ENCODE results near the gene MSS51. TPM values are rescaled to one million over a fixed set of nuclear protein-coding genes. Genes with fewer than 3 reads are reported as not detected.
A peak's percentile ranks its signal among the peaks of the same experiment; 100 is the strongest.

Gene MSS51
- total and polyA plus RNA-seq, 5 donors from 2014 or later: 0.13 to 3.9 (median 0.14) TPM; not detected in 2

GRCh38 chr10:73414230-73414945, 19.0 kb downstream of the MSS51 start:
- Mint-ChIP-seq H3K4me1 (peaks cover 27 to 52% (median 39%) of the 10 kb centered on the region in 4 donors), H3K9me3 (no peaks in the 10 kb centered on the region), H3K36me3 (peaks cover 9% of the 10 kb centered on the region), H3K27ac (peak overlapping the region; percentile 81 to 92 (median 86)), H3K4me3 (peak overlapping the region; percentile 90 to 96 (median 96)), H3K27me3 (no peaks in the 10 kb centered on the region)
- H3K4me1 ChIP-seq (ENCODE audit: control insufficient read depth, insufficient read depth, low read length, poor library complexity, severe bottlenecking): peaks cover 25% of the 10 kb centered on the region
- no peaks in the 10 kb centered on the region for H3K27me3 ChIP-seq (ENCODE audit: control insufficient read depth, insufficient read depth, low read length)
- H3K4me3 ChIP-seq (ENCODE audit: low read depth, low read length): peak overlapping the region; percentile 94
- peak overlapping the region; percentile 95 for H3K27ac ChIP-seq (ENCODE audit: insufficient read depth, low read length, poor library complexity, severe bottlenecking)
- peak in 1 of 3 donors; percentile 29 for DNase-seq
- ATAC-seq (ENCODE audit: low read depth in 2 of 2): peak; percentile 36 to 46
- no peaks in the 10 kb centered on the region for H3K9me3 ChIP-seq (ENCODE audit: control insufficient read depth in 2 of 2, low read length in 2 of 2)
- H3K36me3 ChIP-seq (ENCODE audit: control insufficient read depth, insufficient read depth, low read length): no peaks in the 10 kb centered on the region

- H3K4me3 Mint-ChIP-seq: peak within 1 kb of the TSS; percentile 90 to 97 (median 96)
- no peaks in the 10 kb centered on the region for H3K9me3 Mint-ChIP-seq
- H3K4me3 ChIP-seq (ENCODE audit: low read depth, low read length): peak within 1 kb of the TSS; percentile 94
- H3K4me1 ChIP-seq (ENCODE audit: control insufficient read depth, insufficient read depth, low read length, poor library complexity, severe bottlenecking): peaks cover 25% of the 10 kb centered on the region
- DNase-seq (peak; percentile 87 to 93 (median 92)), ATAC-seq (ENCODE audit: low read depth in 2 of 2) (peak; percentile 95 to 97)
- peaks cover 34 to 59% (median 45%) of the 10 kb centered on the region in 4 donors for H3K4me1 Mint-ChIP-seq
- peak within 1 kb of the TSS; percentile 93 to 95 (median 95) for H3K27ac Mint-ChIP-seq
- H3K36me3 Mint-ChIP-seq: peaks cover 9% of the 10 kb centered on the region
- H3K9me3 ChIP-seq (ENCODE audit: control insufficient read depth in 2 of 2, low read length in 2 of 2): no peaks in the 10 kb centered on the region
- no peaks in the 10 kb centered on the region for H3K36me3 ChIP-seq (ENCODE audit: control insufficient read depth, insufficient read depth, low read length)
- H3K27me3 Mint-ChIP-seq: no peaks in the 10 kb centered on the region
- H3K27ac ChIP-seq (ENCODE audit: insufficient read depth, low read length, poor library complexity, severe bottlenecking): peak within 1 kb of the TSS; percentile 95
- H3K27me3 ChIP-seq (ENCODE audit: control insufficient read depth, insufficient read depth, low read length): no peaks in the 10 kb centered on the region
Measured at GRCh38 chr10:73413528-73414229, 19.7 kb downstream of the MSS51 start, which contains the start of gene ANXA7. ANXA7 (minus strand) TSS chr10:73414058; CDS start chr10:73400856, 13,202 bp downstream.

GRCh38 chr10:73413108-73413527, 20.2 kb downstream of the MSS51 start:
- DNase-seq (peak; percentile 25 to 78 (median 67)), ATAC-seq (ENCODE audit: low read depth in 2 of 2) (peak; percentile 34 to 38)
- Mint-ChIP-seq H3K9me3 (no peaks in the 10 kb centered on the region), H3K27ac (peak overlapping the region; percentile 93 to 95 (median 95)), H3K27me3 (no peaks in the 10 kb centered on the region), H3K4me3 (peak overlapping the region; percentile 90 to 97 (median 96)), H3K4me1 (peaks cover 36 to 61% (median 47%) of the 10 kb centered on the region in 4 donors), H3K36me3 (peaks cover 10% of the 10 kb centered on the region)
- Histone ChIP-seq H3K36me3 (ENCODE audit: control insufficient read depth, insufficient read depth, low read length) (no peaks in the 10 kb centered on the region), H3K4me3 (ENCODE audit: low read depth, low read length) (peak overlapping the region; percentile 93), H3K4me1 (ENCODE audit: control insufficient read depth, insufficient read depth, low read length, poor library complexity, severe bottlenecking) (peaks cover 25% of the 10 kb centered on the region), H3K27me3 (ENCODE audit: control insufficient read depth, insufficient read depth, low read length) (no peaks in the 10 kb centered on the region), H3K27ac (ENCODE audit: insufficient read depth, low read length, poor library complexity, severe bottlenecking) (peak overlapping the region; percentile 95), H3K9me3 (ENCODE audit: control insufficient read depth in 2 of 2, low read length in 2 of 2) (no peaks in the 10 kb centered on the region)

- Histone ChIP-seq H3K9me3 (ENCODE audit: control insufficient read depth in 2 of 2, low read length in 2 of 2) (no peaks in the 10 kb centered on the region), H3K4me3 (ENCODE audit: low read depth, low read length) (peak overlapping the region; percentile 37), H3K27me3 (ENCODE audit: control insufficient read depth, insufficient read depth, low read length) (no peaks in the 10 kb centered on the region), H3K4me1 (ENCODE audit: control insufficient read depth, insufficient read depth, low read length, poor library complexity, severe bottlenecking) (peaks cover 25% of the 10 kb centered on the region), H3K27ac (ENCODE audit: insufficient read depth, low read length, poor library complexity, severe bottlenecking) (no peak overlapping the region), H3K36me3 (ENCODE audit: control insufficient read depth, insufficient read depth, low read length) (peaks cover 3% of the 10 kb centered on the region)
- no peak for ATAC-seq (ENCODE audit: low read depth in 2 of 2)
- peaks cover 17% of the 10 kb centered on the region for H3K36me3 Mint-ChIP-seq
- H3K9me3 Mint-ChIP-seq: no peaks in the 10 kb centered on the region
- H3K27me3 Mint-ChIP-seq: no peaks in the 10 kb centered on the region
- H3K4me3 Mint-ChIP-seq: peak overlapping the region; percentile 8 to 96 (median 50)
- no peak for DNase-seq
- H3K4me1 Mint-ChIP-seq: peaks cover 49 to 81% (median 60%) of the 10 kb centered on the region in 4 donors
- H3K27ac Mint-ChIP-seq: no peak overlapping the region
Measured at GRCh38 chr10:73410897-73411296, 22.5 kb downstream of the MSS51 start.

- H3K36me3 Mint-ChIP-seq: peaks cover 17% of the 10 kb centered on the region
- no peaks in the 10 kb centered on the region for H3K9me3 Mint-ChIP-seq
- H3K27me3 Mint-ChIP-seq: no peaks in the 10 kb centered on the region
- ATAC-seq (ENCODE audit: low read depth in 2 of 2): no peak
- no peaks in the 10 kb centered on the region for H3K27me3 ChIP-seq (ENCODE audit: control insufficient read depth, insufficient read depth, low read length)
- no peaks in the 10 kb centered on the region for H3K9me3 ChIP-seq (ENCODE audit: control insufficient read depth in 2 of 2, low read length in 2 of 2)
- no peak overlapping the region for H3K27ac ChIP-seq (ENCODE audit: insufficient read depth, low read length, poor library complexity, severe bottlenecking)
- peaks cover 3% of the 10 kb centered on the region for H3K36me3 ChIP-seq (ENCODE audit: control insufficient read depth, insufficient read depth, low read length)
- H3K4me1 Mint-ChIP-seq: peaks cover 41 to 84% (median 61%) of the 10 kb centered on the region in 4 donors
- peaks cover 17% of the 10 kb centered on the region for H3K4me1 ChIP-seq (ENCODE audit: control insufficient read depth, insufficient read depth, low read length, poor library complexity, severe bottlenecking)
- peak overlapping the region; percentile 47 for H3K4me3 ChIP-seq (ENCODE audit: low read depth, low read length)
- H3K27ac Mint-ChIP-seq: no peak overlapping the region
- peak overlapping the region in 3 of 4 donors; percentile 9 to 39 (median 26) for H3K4me3 Mint-ChIP-seq
- DNase-seq: no peak
Measured at GRCh38 chr10:73408978-73409521, 24.3 kb downstream of the MSS51 start.

GRCh38 chr10:73408061-73408460, 25.3 kb downstream of the MSS51 start:
- Histone ChIP-seq H3K4me3 (ENCODE audit: low read depth, low read length) (no peak overlapping the region), H3K27ac (ENCODE audit: insufficient read depth, low read length, poor library complexity, severe bottlenecking) (no peak overlapping the region), H3K27me3 (ENCODE audit: control insufficient read depth, insufficient read depth, low read length) (no peaks in the 10 kb centered on the region), H3K36me3 (ENCODE audit: control insufficient read depth, insufficient read depth, low read length) (peaks cover 3% of the 10 kb centered on the region), H3K9me3 (ENCODE audit: control insufficient read depth in 2 of 2, low read length in 2 of 2) (no peaks in the 10 kb centered on the region), H3K4me1 (ENCODE audit: control insufficient read depth, insufficient read depth, low read length, poor library complexity, severe bottlenecking) (peaks cover 17% of the 10 kb centered on the region)
- ATAC-seq (ENCODE audit: low read depth in 2 of 2) (no peak), DNase-seq (no peak)
- no peaks in the 10 kb centered on the region for H3K9me3 Mint-ChIP-seq
- H3K36me3 Mint-ChIP-seq: peaks cover 17% of the 10 kb centered on the region
- peaks cover 39 to 88% (median 66%) of the 10 kb centered on the region in 4 donors for H3K4me1 Mint-ChIP-seq
- no peaks in the 10 kb centered on the region for H3K27me3 Mint-ChIP-seq
- H3K27ac Mint-ChIP-seq: no peak overlapping the region
- H3K4me3 Mint-ChIP-seq: peak overlapping the region in 1 of 4 donors; percentile 26

- ATAC-seq (ENCODE audit: low read depth in 2 of 2): no peak
- Mint-ChIP-seq H3K9me3 (no peaks in the 10 kb centered on the region), H3K27ac (no peak overlapping the region), H3K27me3 (no peaks in the 10 kb centered on the region), H3K4me3 (peak overlapping the region in 1 of 4 donors; percentile 53), H3K36me3 (peaks cover 17% of the 10 kb centered on the region), H3K4me1 (peaks cover 34 to 88% (median 61%) of the 10 kb centered on the region in 4 donors)
- peaks cover 3% of the 10 kb centered on the region for H3K36me3 ChIP-seq (ENCODE audit: control insufficient read depth, insufficient read depth, low read length)
- H3K27me3 ChIP-seq (ENCODE audit: control insufficient read depth, insufficient read depth, low read length): no peaks in the 10 kb centered on the region
- H3K27ac ChIP-seq (ENCODE audit: insufficient read depth, low read length, poor library complexity, severe bottlenecking): no peak overlapping the region
- H3K4me1 ChIP-seq (ENCODE audit: control insufficient read depth, insufficient read depth, low read length, poor library complexity, severe bottlenecking): peaks cover 17% of the 10 kb centered on the region
- H3K9me3 ChIP-seq (ENCODE audit: control insufficient read depth in 2 of 2, low read length in 2 of 2): no peaks in the 10 kb centered on the region
- no peak overlapping the region for H3K4me3 ChIP-seq (ENCODE audit: low read depth, low read length)
- DNase-seq: no peak
Measured at GRCh38 chr10:73407495-73407894, 25.9 kb downstream of the MSS51 start.

Data from CD4-positive, CD25-positive, alpha-beta regulatory T cell (primary cell).